ENCODE results near the gene CHST13.

Gene CHST13

DNA sequence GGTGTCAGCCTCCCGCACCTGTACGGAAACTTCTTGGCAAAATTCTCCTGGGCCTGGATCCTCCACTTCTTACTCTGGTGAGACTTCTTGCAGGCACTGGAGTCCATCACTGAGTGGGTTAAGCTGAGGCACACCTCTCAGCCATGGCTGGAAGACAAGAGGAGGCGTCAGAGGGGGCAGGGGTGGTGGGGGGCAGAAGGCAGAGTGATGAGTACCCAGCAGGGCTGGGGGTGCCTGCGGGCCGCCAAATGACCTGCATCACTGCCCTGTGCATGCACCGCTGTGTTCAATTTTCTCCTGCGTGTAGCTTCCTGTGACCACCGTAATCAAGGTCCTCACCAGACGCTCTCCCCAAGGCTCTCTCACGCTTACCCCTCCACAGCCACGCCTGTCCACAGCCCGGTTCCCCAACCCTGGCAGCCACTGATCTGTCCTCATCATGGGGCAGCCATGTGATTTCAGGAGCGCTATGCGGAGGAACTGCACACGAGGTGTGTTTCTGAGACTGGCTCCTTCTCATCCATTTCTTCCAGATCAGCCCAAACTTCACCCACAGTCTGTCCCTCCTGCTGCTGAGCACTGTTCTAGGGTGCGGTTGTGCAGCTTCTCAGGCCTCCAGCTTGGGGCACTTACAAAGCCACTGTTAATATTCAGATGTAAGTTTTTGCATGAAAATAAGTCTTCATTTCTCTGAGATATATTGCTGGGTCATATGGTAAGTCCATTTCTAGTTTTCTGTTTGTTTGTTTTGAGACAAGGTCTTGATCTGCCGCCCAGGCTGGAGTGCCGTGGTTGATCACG is 29.5 kb downstream of the CHST13 start:
- no peak for DNase-seq

DNA sequence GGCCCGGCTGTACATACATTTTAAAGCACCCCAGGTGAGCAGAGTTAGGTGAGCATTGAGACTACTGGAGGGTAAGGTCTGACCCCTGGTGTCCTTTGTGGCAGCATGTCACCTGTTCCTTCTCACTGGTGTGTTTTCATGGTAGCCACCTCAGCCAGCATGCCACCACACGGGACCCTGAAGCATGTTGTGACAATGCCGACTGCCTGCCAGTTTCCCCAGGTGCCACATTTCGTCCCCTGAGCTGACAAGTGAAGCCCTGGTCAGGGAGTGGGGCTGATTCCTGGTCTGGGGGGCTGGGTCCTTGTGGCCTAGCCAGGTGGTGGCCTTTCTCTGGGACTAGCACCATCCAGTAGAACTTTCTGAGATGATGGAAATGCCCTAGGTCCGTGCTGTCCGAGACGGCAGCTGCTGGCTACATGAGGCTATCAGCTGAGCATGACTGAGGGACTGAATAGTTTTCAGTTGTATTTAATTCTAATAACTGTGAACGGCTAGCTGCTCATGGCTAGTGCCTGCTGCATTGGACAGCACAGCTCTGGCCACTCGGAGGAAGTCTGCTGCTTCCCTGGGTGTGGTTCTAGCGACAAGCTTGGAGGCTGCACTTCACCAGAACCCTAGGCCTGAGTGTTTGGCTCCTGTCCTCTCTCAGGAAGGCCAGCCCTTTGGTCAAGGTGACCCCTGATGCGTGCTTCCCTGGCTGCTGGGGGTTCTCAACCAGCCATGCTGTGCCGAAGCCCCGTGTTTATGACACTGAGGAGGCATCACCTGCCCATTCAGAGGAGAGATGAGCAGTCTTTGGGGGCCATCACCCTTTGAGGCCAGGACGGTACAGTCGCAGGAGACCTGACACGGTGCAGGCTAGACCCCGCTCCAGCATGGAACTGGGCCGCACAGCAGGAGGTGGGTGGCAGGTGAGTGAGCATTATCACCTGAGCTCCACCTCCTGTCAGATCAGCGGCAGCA is 30.9 kb downstream of the CHST13 start:
- no peak for DNase-seq

DNA sequence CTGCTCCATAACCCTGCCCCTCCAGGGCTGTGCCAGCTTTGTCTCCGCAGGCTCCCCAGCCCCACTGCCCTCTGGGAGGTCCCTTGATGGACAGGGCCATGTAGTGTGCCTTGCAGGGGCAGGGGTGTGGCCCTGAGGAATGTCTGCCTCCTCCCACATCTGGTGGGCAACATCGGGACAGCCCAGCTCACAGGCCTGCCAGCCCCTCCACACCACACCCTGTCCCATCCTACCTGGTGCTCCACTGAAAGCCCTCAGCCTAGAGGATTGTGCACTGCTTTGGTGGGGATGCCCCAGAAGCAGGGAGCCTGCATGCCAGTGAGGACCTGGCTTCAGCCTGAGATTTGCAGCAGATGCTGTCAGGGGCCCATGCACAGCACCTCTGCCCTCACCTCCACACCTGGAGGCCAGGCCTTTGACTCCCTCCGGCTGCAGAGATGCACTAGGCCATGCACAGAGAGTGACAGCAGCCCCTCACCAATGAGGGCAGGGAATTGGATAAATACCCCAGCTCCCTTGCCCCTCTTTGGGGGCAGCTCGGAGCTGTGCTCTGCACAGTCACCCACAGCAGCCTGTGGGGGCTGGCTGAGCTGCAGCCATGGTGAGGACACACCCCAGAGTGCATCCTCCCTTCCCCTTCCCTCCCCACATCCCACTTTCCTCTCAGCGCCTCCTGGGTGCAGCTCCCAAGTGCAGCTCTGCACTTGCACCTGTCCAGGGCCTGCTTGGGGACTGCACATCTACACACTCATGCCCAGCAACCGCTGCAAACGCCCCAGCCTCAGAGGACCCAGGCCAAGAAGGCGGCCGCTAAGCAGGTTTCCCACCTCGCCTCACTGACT is 32.1 kb downstream of the CHST13 start:
- DNase-seq: no peak

DNA sequence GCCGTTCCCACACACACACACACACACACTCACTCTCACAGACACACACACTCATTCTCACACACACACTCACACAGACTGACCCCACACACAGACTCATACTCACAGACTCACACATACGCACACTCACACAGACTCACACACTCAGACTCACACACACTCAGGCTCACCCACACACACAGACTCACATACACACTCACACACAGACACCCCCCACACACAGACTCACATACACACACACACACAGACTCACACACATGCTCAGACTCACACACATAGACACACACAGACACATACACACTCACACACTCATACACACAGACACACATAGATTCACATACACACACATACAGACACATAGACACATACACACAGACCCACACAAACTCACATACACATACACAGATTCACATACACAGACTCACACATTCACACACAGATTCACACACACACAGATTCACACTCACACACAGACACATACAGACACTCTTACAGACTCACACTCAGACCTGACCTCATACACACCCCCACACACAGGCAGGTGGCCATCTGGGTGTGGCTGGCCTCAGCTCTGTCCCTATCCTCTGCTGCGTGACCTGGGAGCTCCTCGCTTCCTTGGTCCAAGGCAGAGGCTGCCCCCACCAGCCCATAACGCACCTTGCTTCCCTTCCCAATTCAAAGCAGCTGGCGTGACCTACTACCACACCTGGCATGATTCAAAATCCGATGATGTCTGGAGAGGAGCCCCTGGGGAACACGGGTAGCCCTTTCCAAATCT is 32.9 kb downstream of the CHST13 start:
- no peak for DNase-seq

DNA sequence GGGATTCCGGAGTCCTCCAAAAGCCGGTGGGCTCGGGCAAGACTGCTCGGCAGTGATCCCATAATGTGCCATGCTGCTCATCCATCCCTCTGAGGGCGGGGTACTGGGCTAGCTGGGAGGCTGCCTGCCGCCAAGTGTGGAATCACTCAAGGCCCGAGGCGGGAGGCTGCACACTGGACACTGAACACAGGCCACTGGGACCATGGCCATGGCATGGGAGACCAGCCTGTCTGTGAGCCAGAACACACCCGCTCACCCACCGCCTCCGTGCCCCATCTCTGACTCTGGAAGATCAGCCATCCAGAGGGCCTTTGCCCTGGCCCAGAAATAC is 33.4 kb downstream of the CHST13 start:
- DNase-seq: no peak

DNA sequence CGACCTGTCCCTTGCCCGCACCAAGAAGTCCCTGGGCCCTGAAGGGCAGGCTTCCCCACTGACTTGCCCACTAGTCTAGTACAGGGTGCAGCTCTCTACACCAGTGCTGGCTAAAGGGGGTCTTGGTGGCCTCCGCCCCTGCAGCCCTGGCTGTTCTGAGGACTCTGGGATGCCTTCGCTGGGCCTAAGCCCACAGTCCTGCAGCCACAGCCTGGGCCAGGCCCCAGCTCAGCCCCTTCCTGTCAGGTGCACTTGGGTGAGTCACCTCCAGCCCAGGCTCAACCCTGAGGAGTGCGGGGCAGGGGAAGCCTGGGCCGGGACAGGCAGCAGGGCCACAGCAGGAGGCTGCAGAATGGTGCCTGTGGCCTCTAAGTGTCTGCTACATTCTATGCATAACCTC is 33.8 kb downstream of the CHST13 start:
- DNase-seq: no peak

DNA sequence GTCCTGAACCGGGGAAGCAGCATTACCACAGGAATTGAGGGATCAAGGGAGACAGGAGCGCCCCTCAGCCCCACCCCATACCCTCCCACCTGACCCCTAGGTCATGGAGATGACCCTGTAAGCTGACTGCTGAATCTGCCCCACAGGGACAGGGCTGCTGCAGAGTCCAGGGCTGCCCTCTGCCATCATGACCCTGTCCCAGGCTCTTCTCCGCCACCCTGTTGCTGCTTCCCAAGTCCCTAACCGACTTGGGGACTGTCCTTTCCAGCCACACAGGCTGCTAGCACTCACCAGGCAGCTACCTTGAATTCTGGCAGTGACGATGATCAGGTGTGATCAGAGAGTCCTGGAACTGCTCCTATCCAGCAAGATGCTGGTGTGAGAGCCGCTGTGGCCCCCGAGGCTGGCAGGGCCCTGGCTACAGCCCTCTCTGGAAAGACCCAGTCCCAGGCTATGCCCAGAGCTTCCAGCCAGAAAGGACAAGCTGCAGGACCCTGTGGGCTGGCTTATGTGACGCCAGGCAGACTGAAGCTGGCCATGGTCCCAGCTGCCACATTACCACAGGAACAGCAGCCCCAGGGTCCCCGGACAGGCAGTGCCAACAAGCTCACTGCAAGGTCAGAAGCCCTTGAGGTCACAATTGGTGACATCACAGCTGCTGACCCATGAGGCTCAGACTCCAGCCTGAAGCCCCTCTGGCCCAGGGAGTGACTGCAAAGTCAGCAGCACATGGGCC is 34.5 kb downstream of the CHST13 start, which contains the start of gene C3orf22:
TSS of gene C3orf22 (minus strand) at position 597 of the 736 bp plus-strand sequence. CDS start 5,542 bp downstream, outside the sequence.
- DNase-seq: no peak

DNA sequence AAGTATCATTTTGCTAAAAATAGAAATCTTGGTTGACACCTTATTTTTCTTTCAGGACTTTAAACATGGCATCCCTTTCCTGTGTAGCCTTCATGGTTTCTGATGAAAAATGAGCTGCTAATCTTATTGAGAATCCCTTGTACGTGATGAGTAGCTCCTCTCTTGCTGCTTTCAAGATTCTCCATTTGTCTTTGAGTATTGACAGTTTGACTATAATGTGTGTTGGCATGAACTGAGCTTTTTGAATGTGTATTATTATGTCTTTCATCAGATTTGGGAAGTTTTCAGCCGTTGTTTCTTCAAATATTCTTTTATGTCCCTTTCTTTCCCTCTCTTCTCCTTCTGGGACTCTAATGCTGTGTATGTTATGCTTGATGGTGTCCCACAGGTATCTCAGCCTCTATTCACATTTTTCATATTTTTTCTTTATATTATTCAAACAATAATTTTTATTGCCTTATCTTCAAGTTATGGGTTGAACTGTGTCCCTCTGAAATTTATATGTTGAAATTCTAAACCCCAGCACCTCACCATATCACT is 38.9 kb downstream of the CHST13 start:
- no peak for DNase-seq

DNA sequence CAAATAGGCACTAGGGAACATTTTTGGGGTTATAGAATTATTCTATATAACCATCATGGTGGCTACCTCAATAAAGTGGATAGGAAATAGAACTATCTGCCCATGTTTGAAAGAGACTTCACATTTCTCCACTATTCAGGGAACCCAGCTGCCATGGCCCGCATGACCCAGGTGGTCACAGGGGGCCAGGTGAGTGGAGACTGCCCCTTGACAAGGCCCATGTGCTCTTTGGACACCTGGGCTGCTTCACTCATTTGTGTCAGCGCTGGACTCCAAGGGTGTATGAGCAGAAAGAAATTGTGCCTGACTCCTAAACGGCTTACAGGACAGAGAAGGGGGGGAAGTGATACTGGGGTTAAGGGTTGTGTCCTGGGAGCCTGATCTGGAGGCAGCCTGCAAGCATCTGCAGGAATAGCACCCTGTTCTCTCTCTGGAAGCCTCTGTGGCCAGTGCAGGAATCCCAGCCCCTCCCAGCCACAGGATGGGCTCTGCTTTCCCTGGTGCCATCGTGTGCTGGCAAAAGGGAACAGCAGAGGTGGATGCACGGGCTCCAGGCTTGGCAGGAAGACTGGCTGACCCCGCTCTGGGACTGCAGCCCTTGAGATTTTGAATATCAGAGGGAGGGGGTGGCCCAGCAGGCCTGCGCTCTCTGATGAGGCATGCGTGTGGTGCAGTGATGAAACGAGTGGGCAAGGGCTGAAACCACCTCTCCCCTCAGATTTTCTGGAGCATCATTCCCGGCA is 43.9 kb downstream of the CHST13 start:
- peak in 3 of 58 donors; percentile 11 to 33 (median 19) for DNase-seq

DNA sequence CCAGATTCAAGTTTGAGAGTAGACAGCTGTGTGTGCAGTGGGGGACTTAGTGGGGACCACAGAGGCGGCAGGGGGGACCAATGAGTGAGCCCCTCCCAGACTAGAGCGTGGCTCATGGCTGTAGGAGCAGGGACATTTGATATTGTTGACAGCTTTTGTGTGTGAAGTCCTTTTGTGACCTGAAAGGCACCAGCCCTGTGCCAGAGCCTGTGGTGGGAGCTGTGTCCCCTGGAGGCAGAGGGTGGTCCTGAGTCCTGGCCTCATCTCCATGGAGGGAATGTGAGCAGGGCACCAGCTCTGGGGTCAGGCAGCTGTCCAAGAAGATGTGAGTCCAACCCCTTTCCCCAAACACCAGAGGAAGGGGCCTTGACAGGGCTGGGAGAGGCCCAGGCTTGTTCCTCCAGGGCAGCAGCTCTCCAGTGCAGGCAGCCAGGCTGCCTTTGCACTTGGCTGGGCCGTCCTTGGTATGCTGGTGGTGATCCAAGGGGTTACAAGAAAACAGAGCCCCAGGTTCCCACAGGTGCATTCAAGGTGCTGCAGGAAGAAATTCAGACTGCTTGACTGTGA is 44.9 kb downstream of the CHST13 start:
- DNase-seq: no peak

DNA sequence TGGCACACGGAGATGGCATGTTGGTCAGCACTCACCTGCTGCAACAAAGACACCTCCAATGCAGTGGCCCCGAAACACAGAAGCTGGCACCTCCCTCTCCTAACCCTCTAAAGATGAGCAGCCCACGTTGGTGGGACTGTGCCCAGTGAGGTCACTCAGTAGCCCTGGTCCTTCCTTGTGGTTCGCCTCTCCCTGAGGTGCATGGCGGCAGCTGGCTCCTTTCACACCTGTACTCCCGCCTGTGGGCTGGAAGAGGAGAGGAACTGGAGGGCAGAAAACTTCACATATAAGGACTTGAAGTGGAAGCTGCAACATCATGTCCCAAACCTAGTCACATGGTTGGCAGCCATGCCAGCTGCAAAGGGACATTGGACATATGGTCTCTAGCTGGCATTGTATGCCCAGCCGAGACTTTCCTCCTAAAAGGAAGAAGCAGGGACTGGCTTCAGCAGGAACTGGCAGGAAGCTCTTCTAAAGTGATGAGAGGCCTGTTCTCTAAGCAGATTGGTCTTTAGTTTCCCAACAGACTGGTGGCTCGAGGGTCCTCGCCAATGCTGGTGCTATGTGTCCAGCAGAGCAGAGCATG is 45.5 kb downstream of the CHST13 start:
- DNase-seq: no peak

DNA sequence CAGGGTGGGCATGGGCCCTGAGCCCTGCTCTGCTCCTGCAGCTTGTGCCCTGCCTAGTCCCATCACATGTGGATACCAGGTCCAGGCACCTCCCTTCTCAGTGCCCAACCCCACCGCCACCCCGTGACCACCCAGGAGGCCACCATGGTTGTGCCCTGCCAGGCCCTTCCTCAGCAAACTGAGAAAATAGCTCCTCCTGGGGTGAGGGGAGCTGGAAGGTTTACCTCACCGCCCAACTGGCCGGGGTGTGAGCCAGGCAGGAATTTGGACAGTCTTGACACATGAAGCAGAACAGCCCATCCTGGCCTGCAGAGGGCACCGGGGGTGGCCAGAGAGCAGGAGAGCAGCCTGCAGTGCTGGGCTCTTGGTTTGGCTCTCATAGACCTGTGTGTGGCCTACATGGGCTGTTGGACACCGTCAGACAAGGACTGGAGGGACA is 46.2 kb downstream of the CHST13 start:
- no peak for DNase-seq

DNA sequence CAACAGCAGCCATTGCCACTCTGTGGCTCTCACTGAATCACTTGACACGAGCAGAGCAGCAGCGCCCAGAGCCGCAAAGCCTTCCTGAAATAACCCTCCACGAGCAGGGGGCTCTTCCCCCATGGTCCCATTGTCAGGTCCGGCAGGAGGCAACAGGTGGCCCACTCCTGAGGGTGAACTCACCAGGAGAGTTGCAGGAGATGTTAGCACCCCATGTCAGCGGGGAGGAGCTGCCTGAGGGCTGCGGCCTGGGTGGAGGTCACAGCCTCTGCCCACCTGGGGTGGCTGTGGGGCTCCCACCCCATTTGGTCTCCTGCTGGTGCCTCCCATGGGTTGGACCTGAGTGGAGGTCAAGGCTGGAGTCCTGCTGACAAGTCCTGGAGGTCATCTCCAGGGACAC is 47.1 kb downstream of the CHST13 start:
- DNase-seq: no peak

DNA sequence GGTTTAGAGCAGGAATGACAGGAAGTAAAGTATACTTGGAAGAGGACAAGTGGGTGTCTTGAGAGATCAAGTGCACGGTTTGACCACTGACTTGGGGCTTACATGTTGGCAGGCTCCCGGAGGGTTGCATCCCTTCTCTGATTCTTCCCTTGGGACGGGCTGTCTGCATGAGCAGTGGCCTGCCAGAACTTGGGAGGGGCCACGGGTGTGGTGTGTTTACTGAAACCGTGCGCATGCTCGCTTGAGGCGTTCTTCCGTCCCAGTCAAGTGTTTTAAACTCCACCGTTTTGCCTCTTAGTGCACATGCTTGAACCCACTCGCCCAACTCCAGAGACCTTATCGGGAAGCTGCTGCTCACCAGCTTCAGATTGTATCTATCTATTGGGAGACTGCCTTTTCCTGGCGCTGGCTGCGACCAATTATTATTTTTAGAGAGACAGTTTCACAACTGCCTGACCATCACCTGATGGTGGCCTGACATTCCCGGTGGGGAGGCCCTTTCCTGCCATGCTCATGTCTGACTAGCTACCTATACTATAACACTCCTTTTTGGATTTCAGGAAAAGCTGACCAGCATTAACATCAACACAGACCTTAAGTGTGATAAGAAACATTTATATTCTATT is 49.6 kb downstream of the CHST13 start:
- DNase-seq: no peak

DNA sequence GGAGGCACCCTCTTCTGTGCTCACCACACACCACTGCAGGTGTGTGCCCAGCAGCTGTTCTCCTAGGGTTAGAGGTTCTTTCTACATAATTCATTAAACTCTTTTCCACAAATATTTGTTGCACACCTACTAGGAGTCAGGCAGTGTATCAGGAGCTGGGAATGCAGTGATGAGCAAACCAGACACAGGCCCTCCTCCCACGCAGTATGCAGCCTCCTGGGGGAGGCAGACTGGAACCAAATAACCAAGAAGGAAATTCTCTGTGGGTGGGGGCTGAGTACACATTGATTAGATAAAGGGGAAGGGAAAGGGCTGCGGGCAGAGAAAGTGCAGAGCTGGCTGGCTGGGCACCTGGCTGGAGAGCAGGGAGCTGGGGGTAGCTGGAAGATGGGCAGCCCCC is 53.3 kb downstream of the CHST13 start:
- no peak for DNase-seq

DNA sequence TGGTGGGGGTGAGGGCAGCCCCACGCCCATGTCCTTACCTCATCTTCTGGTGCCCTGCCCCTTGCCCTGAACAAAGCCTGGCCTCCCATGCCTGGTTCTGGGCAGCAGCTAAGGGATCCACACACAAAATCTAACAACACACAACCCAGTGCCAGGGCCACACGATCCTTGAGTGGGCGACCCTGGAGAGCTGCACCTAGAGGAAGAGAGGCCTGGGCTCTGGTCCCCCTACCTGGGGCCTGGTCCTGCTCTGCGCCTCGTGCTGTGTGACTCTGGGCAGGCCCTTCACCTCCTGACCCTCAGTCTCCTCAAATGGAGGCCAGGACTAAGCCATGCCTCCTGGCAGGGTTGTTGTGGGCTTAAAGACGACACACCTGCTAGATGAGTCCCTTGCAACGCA is 54.7 kb downstream of the CHST13 start:
- no peak for DNase-seq

DNA sequence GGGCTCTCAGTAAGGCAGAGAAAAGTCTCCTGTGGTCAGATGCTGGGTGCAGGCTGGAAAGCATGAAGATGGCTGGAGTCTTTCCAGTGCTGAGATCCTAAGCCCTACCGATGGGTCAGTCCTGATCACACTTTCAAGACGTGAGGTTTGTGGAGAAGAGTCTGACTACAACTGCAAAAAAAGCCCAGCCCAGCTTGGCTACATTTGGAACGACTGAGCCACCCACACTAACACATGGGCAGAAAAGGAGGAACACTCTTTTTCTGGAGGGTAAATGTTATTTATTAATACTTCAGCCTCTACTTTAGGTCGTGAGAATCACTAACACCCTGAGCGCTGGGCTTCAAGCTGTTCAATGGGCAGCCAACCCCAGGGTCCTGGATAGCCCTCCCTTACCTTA is 56.8 kb downstream of the CHST13 start:
- no peak for DNase-seq

DNA sequence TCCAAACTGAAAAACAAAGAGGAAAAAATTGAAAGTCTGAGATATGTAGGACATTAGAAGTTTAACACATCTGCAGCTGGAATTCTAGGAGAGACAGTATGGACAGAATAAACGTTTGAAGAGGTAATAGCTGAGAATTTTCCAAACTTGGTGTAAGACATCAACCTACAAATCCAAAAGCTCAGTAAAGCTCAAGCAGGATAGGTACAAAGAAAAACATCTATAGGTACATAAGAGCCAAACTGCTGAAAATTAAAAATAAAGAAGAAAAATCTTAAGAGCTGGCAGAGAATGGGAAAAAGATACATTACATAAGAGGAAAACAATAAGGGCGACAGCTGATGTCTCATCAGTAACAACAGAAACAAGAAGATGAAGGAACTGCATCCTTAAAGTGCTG is 57.6 kb downstream of the CHST13 start:
- no peak for DNase-seq

Data from anterior cingulate cortex (tissue), 58 donors.